Right lobe of liver (tissue), 6 donors: Measurements from ENCODE around the gene LHFPL2. TPM values are rescaled to one million over a fixed set of nuclear protein-coding genes. Genes with fewer than 3 reads are reported as not detected.

Experiments used
- ATAC-seq, 4 donors: fragments of 200-7000 bp; cut with Tn5 transposase; one replicate each; pipeline ENCODE4 v1.9.1; 2020; ENCODE audit warnings: mild to moderate bottlenecking in 4 of 4, moderate library complexity in 4 of 4
- DNase-seq, 3 donors: peaks; one replicate each; pipeline ENCODE4 v3.0.0-alpha.2; 2020
- H3K27ac ChIP-seq, 3 donors: fragments of 200-600 bp; one replicate each; pipeline ENCODE4 v1.8.0; 2022
- H3K27me3 ChIP-seq, 2 donors: fragments of 200-600 bp; one replicate each; pipeline ENCODE4 v1.8.0; 2022
- H3K36me3 ChIP-seq, 4 donors: fragments of 200-600 bp; sonication (generic) in 1 of 4; one replicate each; pipeline versions ENCODE4 v1.5.1 to v1.8.0; 2017 to 2022; ENCODE audit warnings: control low read depth in 1 of 4
- H3K4me1 ChIP-seq, 4 donors: fragments of 200-600 bp; sonication (generic) in 1 of 4; one replicate each; pipeline versions ENCODE4 v1.5.1 to v1.8.0; 2017 to 2022; ENCODE audit warnings: control low read depth in 1 of 4
- H3K4me3 ChIP-seq, 3 donors: fragments of 200-600 bp; one replicate each; pipeline ENCODE4 v1.8.0; 2022
- H3K9me3 ChIP-seq, 4 donors: fragments of 200-600 bp; sonication (generic) in 1 of 4; one replicate each; pipeline versions ENCODE4 v1.5.1 to v1.8.0; 2017 to 2022; ENCODE audit warnings: control low read depth in 1 of 4
- CTCF ChIP-seq, 4 donors: fragments of 200-600 bp in 3 of 4; fragments of 450-650 bp in 1 of 4; IDR thresholded peaks; one replicate each; pipeline versions ENCODE4 v1.5.1 to v1.8.0; 2016 to 2022; ENCODE audit warnings: antibody characterized with exemption in 4 of 4, mild to moderate bottlenecking in 2 of 4
- POLR2A ChIP-seq: fragments of 450-650 bp; IDR thresholded peaks from one replicate; pipeline ENCODE4 v1.6.1; 2017; ENCODE audit warnings: antibody characterized with exemption, mild to moderate bottlenecking
- WGBS: methylation state at CpG from one replicate; pipeline ENCODE4 v1.1.6; 2018; ENCODE audit warnings: low coverage, low lambda C conversion rate; ENCODE audit not compliant: insufficient coverage; ENCODE audit errors: missing lambda C conversion rate; 5-methylcytosine and 5-hydroxymethylcytosine counted together
- intact Hi-C, 2 donors: fragments of 100-400 bp; cut with DNase I; formaldehyde crosslinking; loops; one replicate each; pipeline versions ENCODE4 v1.11.2 to v1.14.1; 2022
- total RNA-seq, 6 experiments: library from RNA; depleted of rRNA in 2 of 6; stranded (reverse); fragments of >200 nt in 2 of 6; fragmentation: NEBNext Ultra II Directional in 3 of 6; extraction: Animal tissue kit (Norgen Biotek cat#: 25700) in 3 of 6; gene quantifications; one replicate each; pipeline versions ENCODE4 v1.1.0 to v1.2.4, GENCODE V29; 2016 to 2023
- donor health status: DM: no; HTN: yes; CAD: no.
- donor health status: DM: no; HTN: no; CAD: no.
- donor health status: DM: no; HTN: no; CAD: no.
- donor health status: DM: no; HTN: yes; CAD: no.
- donor health status: DM: no; HTN: yes; CAD: no.

Gene LHFPL2
- total RNA-seq, 6 experiments from 2014 or later: 2.6 to 11.8 (median 4.3) TPM

- DNase-seq (no peak), ATAC-seq (no peak)
- peak overlapping the region; percentile 29 to 36 (median 32) for H3K4me3 ChIP-seq
- TF ChIP-seq POLR2A (no peak), CTCF (IDR thresholded peaks at IDR 0.05) (no peak)
- no peaks in the 10 kb centered on the region for H3K27me3 ChIP-seq
- WGBS: 85% methylated on average over 7 of the region's 18 CpGs
- peak overlapping the region in 1 of 3 donors; percentile 10 for H3K27ac ChIP-seq
- no peaks in the 10 kb centered on the region for H3K9me3 ChIP-seq
- intact Hi-C loops: no loop called here
- no peaks in the 10 kb centered on the region for H3K36me3 ChIP-seq
- H3K4me1 ChIP-seq: peaks cover 0 to 16% (median 0%) of the 10 kb centered on the region in 4 donors
Measured at GRCh38 chr5:78509145-78509865, 139.3 kb downstream of the LHFPL2 start.

DNA sequence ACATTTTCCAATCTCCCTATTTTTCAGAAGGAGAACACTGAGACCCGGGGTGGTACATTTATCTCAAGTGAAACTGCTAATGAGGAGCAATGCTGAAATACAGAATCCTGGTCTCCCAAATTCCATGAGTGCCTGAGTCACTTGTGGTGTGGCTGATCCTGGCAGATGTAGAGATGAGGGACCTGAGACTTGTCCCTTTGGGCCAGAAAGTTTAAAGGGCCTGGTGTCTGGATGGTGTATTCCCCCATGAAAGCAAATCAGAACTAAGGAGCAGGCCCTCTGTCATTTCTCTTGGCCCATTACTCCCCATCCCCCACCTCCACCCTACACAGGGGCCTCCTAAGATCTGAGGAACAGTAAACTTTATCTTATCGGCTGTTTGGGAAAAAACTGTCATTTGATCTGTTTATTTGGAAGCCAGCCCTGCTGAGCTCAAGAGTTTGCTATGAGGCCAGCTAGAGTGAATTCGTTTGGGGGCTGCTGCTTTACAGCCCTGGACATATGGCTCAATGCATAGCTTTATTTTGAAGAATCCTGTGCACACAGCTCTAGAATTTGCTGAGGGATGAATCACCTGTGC is 140.3 kb downstream of the LHFPL2 start:
- H3K4me3 ChIP-seq: peak overlapping the region in 1 of 3 donors; percentile 32
- 38% methylated on average over 3 of the region's 3 CpGs for WGBS
- ATAC-seq: no peak
- no peaks in the 10 kb centered on the region for H3K9me3 ChIP-seq
- TF ChIP-seq POLR2A: no peak
- TF ChIP-seq CTCF (IDR thresholded peaks at IDR 0.05): no peak
- DNase-seq: no peak
- H3K4me1 ChIP-seq: peaks cover 0 to 16% (median 0%) of the 10 kb centered on the region in 4 donors
- no peak overlapping the region for H3K27ac ChIP-seq
- H3K36me3 ChIP-seq: no peaks in the 10 kb centered on the region
- intact Hi-C loops: no loop called here
- H3K27me3 ChIP-seq: no peaks in the 10 kb centered on the region

DNA sequence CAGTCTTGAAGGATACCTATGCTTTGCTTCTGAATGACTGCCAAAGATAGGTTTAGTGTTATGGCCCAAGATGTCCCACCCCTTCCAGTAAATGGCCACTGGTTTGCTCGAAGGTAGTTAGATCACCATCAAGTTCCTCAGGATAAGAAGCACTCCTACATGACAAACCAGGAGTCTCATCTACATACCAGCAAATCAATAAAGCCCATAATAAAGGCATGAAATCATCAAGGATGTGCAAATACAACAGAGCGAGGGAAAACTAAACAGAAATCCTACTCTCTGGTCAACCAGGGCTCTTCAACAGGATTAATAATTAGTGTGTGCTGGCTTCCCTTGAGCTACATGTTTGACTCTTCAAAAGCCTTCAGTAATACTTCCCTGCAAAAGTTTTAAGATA is 141.0 kb downstream of the LHFPL2 start:
- no peaks in the 10 kb centered on the region for H3K36me3 ChIP-seq
- DNase-seq (no peak), ATAC-seq (no peak)
- H3K4me3 ChIP-seq: no peak overlapping the region
- no peaks in the 10 kb centered on the region for H3K9me3 ChIP-seq
- no peak for TF ChIP-seq POLR2A
- no peak for TF ChIP-seq CTCF (IDR thresholded peaks at IDR 0.05)
- H3K27me3 ChIP-seq: no peaks in the 10 kb centered on the region
- WGBS: 46% methylated on average over 1 of the region's 2 CpGs
- H3K27ac ChIP-seq: no peak overlapping the region
- intact Hi-C loops: no loop called here
- H3K4me1 ChIP-seq: peaks cover 0 to 16% (median 0%) of the 10 kb centered on the region in 4 donors

DNA sequence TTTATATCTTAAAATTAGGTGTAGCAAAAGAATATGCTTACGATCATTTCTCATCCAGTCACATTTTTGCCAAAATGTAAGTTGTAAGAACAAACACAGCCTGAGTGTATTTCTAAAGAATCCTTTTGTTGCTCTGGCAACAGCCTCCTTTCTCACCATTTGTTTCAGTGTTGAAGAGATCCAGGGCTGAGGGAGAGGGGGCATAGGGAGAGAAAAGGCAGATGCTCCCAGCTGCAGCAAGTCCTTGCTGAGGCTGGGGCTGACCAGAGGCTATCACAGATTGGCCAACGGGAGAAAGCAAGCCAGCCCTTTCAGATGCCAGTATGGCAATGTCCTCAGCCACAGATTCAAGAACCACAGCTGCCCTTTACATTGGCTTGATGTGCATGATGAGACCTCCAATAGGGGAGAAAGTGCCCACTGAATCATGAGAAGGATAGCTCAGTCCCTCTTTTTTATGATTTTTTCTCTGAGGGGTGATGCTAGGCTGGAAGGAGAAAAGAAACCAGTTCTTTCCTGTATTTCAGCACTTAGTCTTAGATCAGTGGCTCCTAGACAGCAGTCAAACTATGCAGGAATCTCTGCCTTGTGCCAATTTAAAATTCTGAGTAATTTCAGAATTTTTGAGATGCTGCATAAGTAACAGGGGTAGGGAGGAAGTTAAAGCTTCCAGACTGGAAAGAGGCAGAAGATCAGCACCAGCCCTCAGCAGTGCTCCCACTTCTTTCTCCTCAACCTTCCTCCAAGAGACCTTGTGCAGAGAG is 142.1 kb downstream of the LHFPL2 start:
- DNase-seq (no peak), ATAC-seq (no peak)
- TF ChIP-seq CTCF (IDR thresholded peaks at IDR 0.05) (no peak), POLR2A (no peak)
- intact Hi-C loops: no loop called here
- no peak overlapping the region for H3K4me3 ChIP-seq
- no peaks in the 10 kb centered on the region for H3K9me3 ChIP-seq
- H3K4me1 ChIP-seq: peaks cover 0 to 16% (median 0%) of the 10 kb centered on the region in 4 donors
- H3K27me3 ChIP-seq: no peaks in the 10 kb centered on the region
- H3K36me3 ChIP-seq: no peaks in the 10 kb centered on the region
- WGBS: 82% methylated on average over 1 of the region's 2 CpGs
- no peak overlapping the region for H3K27ac ChIP-seq
